ENCODE data around the gene LEMD3.
A peak's percentile ranks its signal among the peaks of the same experiment; 100 is the strongest.

LEMD3 gene

GRCh38 chr12:65169320-65170208 lies at the start of gene LEMD3:
LEMD3 (plus strand) TSS chr12:65169583; CDS start chr12:65169597, 14 bp downstream.
- DNase-seq = peak; percentile 98 to 99 (median 98)

- peak in 2 of 3 experiments; percentile 77 to 83 for DNase-seq
These were observed 48.1 kb upstream of the LEMD3 start, which contains the start of gene WIF1 for GRCh38 chr12:65121049-65121955. WIF1 (minus strand) TSS chr12:65121305; CDS start chr12:65121191, 114 bp downstream.

- DNase-seq = no peak
These were observed 47.4 kb upstream of the LEMD3 start for GRCh38 chr12:65121956-65122469.

- peak in 1 of 3 experiments; percentile 59 for DNase-seq
These were observed 46.7 kb upstream of the LEMD3 start for GRCh38 chr12:65122703-65123102.

GRCh38 chr12:65123435-65124063 lies 45.8 kb upstream of the LEMD3 start:
- peak in 2 of 3 experiments; percentile 30 to 68 for DNase-seq

GRCh38 chr12:65125247-65125646 lies 44.1 kb upstream of the LEMD3 start:
- DNase-seq = no peak

- DNase-seq = no peak
These were observed 43.4 kb upstream of the LEMD3 start for GRCh38 chr12:65125975-65126374.

- no peak for DNase-seq
These were observed 42.9 kb upstream of the LEMD3 start for GRCh38 chr12:65126482-65126881.

- no peak for DNase-seq
These were observed 35.5 kb upstream of the LEMD3 start for GRCh38 chr12:65133879-65134278.

GRCh38 chr12:65139389-65139788 lies 30.0 kb upstream of the LEMD3 start:
- no peak for DNase-seq

- no peak for DNase-seq
These were observed 28.6 kb upstream of the LEMD3 start for GRCh38 chr12:65140738-65141137.

- no peak for DNase-seq
These were observed 22.0 kb upstream of the LEMD3 start for GRCh38 chr12:65147312-65147905.

GRCh38 chr12:65152012-65152411 lies 17.4 kb upstream of the LEMD3 start:
- DNase-seq = no peak

- no peak for DNase-seq
These were observed 16.8 kb upstream of the LEMD3 start for GRCh38 chr12:65152596-65152995.

- no peak for DNase-seq
These were observed 13.6 kb upstream of the LEMD3 start for GRCh38 chr12:65155784-65156183.

GRCh38 chr12:65156366-65156841 lies 13.0 kb upstream of the LEMD3 start:
- DNase-seq = no peak

GRCh38 chr12:65157091-65157490 lies 12.3 kb upstream of the LEMD3 start:
- DNase-seq = no peak

GRCh38 chr12:65162609-65163008 lies 6.8 kb upstream of the LEMD3 start:
- DNase-seq = no peak

GRCh38 chr12:65164244-65164643 lies 5.1 kb upstream of the LEMD3 start:
- no peak for DNase-seq

- no peak for DNase-seq
These were observed 4.6 kb upstream of the LEMD3 start for GRCh38 chr12:65164774-65165173.

- DNase-seq = no peak
These were observed 583 bp upstream of the LEMD3 start for GRCh38 chr12:65168681-65169319.

All from NCI-H1417 (cell line).